LNCAP (cell line): Measurements from ENCODE around the gene TELO2.

ENCODE experiments used
- CTCF ChIP-seq: fragments of 450-650 bp; IDR thresholded peaks from 2 replicates; pipeline ENCODE4 v1.5.1; 2017; ENCODE audit warnings: mild to moderate bottlenecking

Gene TELO2

DNA sequence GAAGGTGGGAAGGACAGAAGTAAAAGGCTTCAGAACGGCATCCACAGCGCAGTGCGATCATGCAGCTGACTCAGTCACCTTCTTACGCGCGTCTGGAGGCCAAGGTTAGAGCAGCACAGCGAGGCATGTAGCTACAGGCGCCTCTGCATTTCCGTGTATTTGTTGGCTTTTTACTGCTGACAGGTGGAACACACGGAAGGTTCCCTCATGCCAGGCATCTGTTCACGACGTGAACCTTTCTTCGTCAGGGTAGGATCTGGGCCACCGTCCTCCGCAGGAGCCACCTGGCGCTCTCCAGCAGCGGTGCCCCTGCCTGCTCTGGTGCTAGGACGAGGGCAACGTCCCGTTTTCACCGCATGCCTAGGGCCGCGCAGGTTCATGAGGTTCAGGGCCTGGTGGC is 55.6 kb downstream of the TELO2 start:
- TF ChIP-seq CTCF, result no peak

DNA sequence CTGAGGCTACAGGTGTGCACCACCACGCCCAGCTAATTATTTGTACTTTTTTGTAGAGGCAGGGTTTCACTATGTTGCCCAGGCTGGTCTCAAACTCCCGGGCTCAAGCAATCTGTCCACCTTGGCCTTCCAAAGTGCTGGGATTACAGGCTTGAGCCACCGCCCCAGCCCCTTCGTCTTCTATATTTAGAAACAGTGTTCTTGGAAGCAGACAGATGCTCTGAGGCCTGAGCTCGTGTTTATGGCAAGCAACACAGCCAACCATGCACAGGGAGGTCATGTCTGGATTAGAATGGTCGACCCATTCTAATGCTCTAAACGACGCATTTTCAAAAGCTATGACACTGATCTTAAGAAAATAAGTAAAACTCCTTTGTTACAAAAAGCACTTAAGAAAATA is 56.9 kb downstream of the TELO2 start:
- TF ChIP-seq CTCF, result no peak

DNA sequence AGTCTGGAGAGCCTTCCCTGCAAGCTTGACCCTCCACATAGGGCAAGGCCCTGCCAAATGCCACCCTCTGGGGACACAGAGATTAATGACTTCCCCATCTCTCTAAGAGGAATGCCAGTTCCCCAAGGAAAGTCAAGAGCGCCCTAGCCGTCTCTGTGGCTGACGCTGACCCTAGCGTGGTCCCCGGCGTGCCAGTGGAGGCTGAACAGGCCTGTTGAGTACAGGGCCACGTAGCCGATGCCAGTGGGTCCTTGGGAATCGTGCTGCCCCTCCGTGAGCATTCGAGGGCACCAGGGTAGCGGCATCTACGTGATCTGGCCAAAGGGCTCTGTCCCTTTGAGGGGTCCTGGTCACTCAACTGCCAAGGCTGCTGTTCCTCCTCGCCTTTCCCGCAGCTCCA is 57.5 kb downstream of the TELO2 start:
- no peak for TF ChIP-seq CTCF

- no peak for TF ChIP-seq CTCF
Observed at GRCh38 chr16:1551166-1551565, 58.0 kb downstream of the TELO2 start.

GRCh38 chr16:1552129-1552528 is 59.0 kb downstream of the TELO2 start:
- TF ChIP-seq CTCF, result no peak

- no peak for TF ChIP-seq CTCF
Observed at GRCh38 chr16:1553946-1554825, 61.0 kb downstream of the TELO2 start.

GRCh38 chr16:1554826-1555445 is 61.8 kb downstream of the TELO2 start:
- no peak for TF ChIP-seq CTCF
